Osteoblast (primary cell): ENCODE measurements around the gene CRYGD. TPM values are rescaled to one million over a fixed set of nuclear protein-coding genes. Genes with fewer than 3 reads are reported as not detected.

Source experiments
- DNase-seq: peaks from one replicate; pipeline ENCODE4 v3.0.0; 2011; ENCODE audit warnings: low spot score, mixed read lengths; ENCODE audit not compliant: insufficient read length; ENCODE audit errors: missing footprints
- H2AFZ ChIP-seq: 2 replicates; pipeline ENCODE4 v1.6.0; 2011; ENCODE audit warnings: mild to moderate bottlenecking, low read length
- H3K27ac ChIP-seq: 2 replicates; pipeline ENCODE4 v1.5.1; 2011; ENCODE audit warnings: mild to moderate bottlenecking, low read depth, low read length, moderate library complexity
- H3K27me3 ChIP-seq: 2 replicates; pipeline ENCODE4 v1.6.0; 2012; ENCODE audit warnings: mild to moderate bottlenecking, control low read depth, inconsistent platforms, low read length, moderate library complexity; ENCODE audit not compliant: insufficient read depth
- H3K36me3 ChIP-seq: 2 replicates; pipeline ENCODE4 v1.5.1; 2011; ENCODE audit warnings: mild to moderate bottlenecking, low read length, control low read depth, moderate library complexity; ENCODE audit not compliant: insufficient read depth
- H3K4me1 ChIP-seq: 2 replicates; pipeline ENCODE4 v1.5.1; 2011; ENCODE audit warnings: mild to moderate bottlenecking, low read length, control low read depth, moderate library complexity; ENCODE audit not compliant: insufficient read depth
- H3K4me2 ChIP-seq: 2 replicates; pipeline ENCODE4 v1.6.0; 2011; ENCODE audit warnings: mild to moderate bottlenecking, low read length; ENCODE audit not compliant: insufficient read depth
- H3K4me3 ChIP-seq: fragments of 200-600 bp; sonication (generic); 3 replicates; pipeline ENCODE4 v1.5.1; 2012; ENCODE audit warnings: mild to moderate bottlenecking, low read length, inconsistent platforms; ENCODE audit not compliant: insufficient read depth
- H3K79me2 ChIP-seq: 2 replicates; pipeline ENCODE4 v1.6.0; 2012; ENCODE audit warnings: mild to moderate bottlenecking, low read length, control low read depth, inconsistent platforms; ENCODE audit not compliant: insufficient read depth
- H3K9me3 ChIP-seq: 2 replicates; pipeline ENCODE4 v1.5.1; 2011; ENCODE audit warnings: low read depth, low read length, control low read depth
- H4K20me1 ChIP-seq: 2 replicates; pipeline ENCODE4 v1.6.0; 2012; ENCODE audit warnings: mild to moderate bottlenecking, low read length, control low read depth; ENCODE audit not compliant: insufficient read depth
- total RNA-seq: library from RNA; depleted of rRNA; stranded (reverse); fragments of >200 nt; gene quantifications from 2 replicates; pipeline ENCODE4 v1.2.3, GENCODE V29; 2012
- TF ChIP-seq, protein P1 (sequence below): IDR thresholded peaks from 2 replicates; pipeline ENCODE4 v1.5.1; 2011; ENCODE audit warnings: mild to moderate bottlenecking, low read depth, low read length, moderate library complexity; ENCODE audit errors: extremely low read depth

The CRYGD gene
- total RNA-seq, 1 donor = not detected

DNA sequence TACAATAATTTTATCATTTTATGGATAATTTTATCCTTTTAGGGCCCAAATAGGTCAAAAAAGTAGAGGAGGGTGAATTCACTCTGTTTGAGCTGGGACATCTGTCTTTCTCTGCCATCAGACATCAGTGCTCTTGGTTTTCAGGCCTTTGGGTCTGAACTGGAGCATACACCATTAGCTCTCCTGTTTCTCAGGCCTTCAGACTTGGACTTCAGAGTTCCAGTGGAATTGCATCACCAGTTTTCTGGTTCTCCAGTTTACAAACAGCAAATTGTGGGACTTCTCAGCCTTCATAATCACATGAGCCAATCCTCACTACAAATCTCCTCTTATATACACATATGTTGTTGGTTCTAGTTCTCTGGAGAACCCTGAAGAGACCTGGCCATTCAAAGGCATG, 33.9 kb downstream of the CRYGD start:
- no peaks in the 10 kb centered on the region for H3K9me3 ChIP-seq
- no peak overlapping the region for H3K4me2 ChIP-seq
- H2AFZ ChIP-seq = no peak overlapping the region
- TF ChIP-seq, protein P1, sequence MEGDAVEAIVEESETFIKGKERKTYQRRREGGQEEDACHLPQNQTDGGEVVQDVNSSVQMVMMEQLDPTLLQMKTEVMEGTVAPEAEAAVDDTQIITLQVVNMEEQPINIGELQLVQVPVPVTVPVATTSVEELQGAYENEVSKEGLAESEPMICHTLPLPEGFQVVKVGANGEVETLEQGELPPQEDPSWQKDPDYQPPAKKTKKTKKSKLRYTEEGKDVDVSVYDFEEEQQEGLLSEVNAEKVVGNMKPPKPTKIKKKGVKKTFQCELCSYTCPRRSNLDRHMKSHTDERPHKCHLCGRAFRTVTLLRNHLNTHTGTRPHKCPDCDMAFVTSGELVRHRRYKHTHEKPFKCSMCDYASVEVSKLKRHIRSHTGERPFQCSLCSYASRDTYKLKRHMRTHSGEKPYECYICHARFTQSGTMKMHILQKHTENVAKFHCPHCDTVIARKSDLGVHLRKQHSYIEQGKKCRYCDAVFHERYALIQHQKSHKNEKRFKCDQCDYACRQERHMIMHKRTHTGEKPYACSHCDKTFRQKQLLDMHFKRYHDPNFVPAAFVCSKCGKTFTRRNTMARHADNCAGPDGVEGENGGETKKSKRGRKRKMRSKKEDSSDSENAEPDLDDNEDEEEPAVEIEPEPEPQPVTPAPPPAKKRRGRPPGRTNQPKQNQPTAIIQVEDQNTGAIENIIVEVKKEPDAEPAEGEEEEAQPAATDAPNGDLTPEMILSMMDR = no peak
- H4K20me1 ChIP-seq = no peaks in the 10 kb centered on the region
- H3K79me2 ChIP-seq = no peaks in the 10 kb centered on the region
- H3K4me1 ChIP-seq = no peaks in the 10 kb centered on the region
- no peaks in the 10 kb centered on the region for H3K27me3 ChIP-seq
- H3K4me3 ChIP-seq = no peak overlapping the region
- no peak overlapping the region for H3K27ac ChIP-seq
- H3K36me3 ChIP-seq = no peaks in the 10 kb centered on the region
- DNase-seq = no peak

DNA sequence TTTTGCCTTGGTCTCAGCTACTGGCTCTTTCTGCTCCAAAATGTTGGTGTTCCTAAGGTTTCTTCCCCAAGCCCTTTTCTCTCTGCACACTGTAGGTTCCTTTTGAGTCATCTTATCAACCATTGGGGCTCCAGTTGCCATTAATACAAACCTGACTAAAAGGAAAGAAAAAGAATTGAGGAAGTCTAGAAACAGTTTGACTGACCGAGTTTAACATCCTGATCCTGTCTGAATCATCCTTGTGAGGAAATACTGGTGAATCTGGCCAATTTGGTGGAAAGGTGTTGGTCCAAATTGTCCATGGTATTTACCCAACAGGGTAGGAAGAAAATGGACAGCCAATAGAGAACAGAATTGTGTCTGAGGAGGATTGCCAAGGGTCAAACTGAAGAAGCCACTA, 38.3 kb downstream of the CRYGD start:
- Histone ChIP-seq H3K4me2 (no peak overlapping the region), H4K20me1 (no peaks in the 10 kb centered on the region), H3K27me3 (no peaks in the 10 kb centered on the region), H3K79me2 (no peaks in the 10 kb centered on the region), H3K4me1 (no peaks in the 10 kb centered on the region), H2AFZ (no peak overlapping the region), H3K9me3 (no peaks in the 10 kb centered on the region), H3K4me3 (no peak overlapping the region), H3K27ac (no peak overlapping the region), H3K36me3 (no peaks in the 10 kb centered on the region)
- DNase-seq = no peak
- TF ChIP-seq, protein P1 = no peak

DNA sequence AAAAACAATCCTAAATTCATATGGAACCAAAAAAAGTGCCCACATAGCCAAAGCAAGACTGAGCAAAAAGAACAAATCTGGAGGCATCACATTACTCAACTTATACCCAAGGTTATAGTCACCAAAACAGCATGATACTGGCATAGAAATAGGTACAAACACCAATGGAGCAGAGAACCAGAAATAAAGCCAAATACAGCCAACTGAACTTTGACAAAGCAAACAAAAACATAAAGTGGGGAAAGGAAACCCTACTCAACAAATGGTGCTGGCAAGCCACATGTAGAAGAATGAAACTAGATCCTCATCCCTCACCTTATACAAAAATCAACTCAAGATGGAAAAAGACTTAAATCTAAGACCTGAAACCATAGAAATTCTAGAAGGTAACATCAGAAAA, 40.5 kb downstream of the CRYGD start:
- no peak overlapping the region for H3K4me2 ChIP-seq
- H3K36me3 ChIP-seq = no peaks in the 10 kb centered on the region
- H3K9me3 ChIP-seq = no peaks in the 10 kb centered on the region
- H4K20me1 ChIP-seq = no peaks in the 10 kb centered on the region
- H3K4me3 ChIP-seq = no peak overlapping the region
- no peak overlapping the region for H3K27ac ChIP-seq
- no peak overlapping the region for H2AFZ ChIP-seq
- no peaks in the 10 kb centered on the region for H3K27me3 ChIP-seq
- no peak for DNase-seq
- H3K79me2 ChIP-seq = no peaks in the 10 kb centered on the region
- TF ChIP-seq, protein P1 = no peak
- H3K4me1 ChIP-seq = no peaks in the 10 kb centered on the region

DNA sequence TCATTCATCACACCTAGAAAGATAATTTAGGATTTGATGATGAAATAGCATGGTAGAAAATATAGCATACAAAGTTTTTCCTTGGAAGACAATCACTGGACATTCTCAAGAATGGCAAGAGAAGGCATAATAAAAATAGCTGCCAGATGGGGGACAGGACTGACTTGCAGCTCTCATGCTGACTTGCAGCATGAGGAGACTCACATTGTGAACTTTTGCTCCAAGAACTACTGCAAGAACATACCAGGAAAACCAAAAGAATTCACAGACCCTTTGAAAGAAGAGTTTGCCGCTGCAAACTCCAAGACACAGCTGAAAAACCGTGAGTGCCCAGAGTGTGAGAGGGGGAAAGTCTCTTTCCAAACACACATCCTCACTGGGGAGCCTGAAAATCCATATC, 47.0 kb downstream of the CRYGD start:
- H3K4me1 ChIP-seq = no peaks in the 10 kb centered on the region
- H3K4me3 ChIP-seq = no peak overlapping the region
- no peaks in the 10 kb centered on the region for H3K79me2 ChIP-seq
- no peaks in the 10 kb centered on the region for H3K9me3 ChIP-seq
- H3K27me3 ChIP-seq = peaks cover 13% of the 10 kb centered on the region
- no peaks in the 10 kb centered on the region for H4K20me1 ChIP-seq
- H2AFZ ChIP-seq = no peak overlapping the region
- no peaks in the 10 kb centered on the region for H3K36me3 ChIP-seq
- DNase-seq = no peak
- H3K4me2 ChIP-seq = no peak overlapping the region
- H3K27ac ChIP-seq = no peak overlapping the region
- TF ChIP-seq, protein P1 = no peak
